HG03159 (cell line): ENCODE results near the gene PRKAR2A.
"Not testable (repeated sequence)": the region's sequence is repeated elsewhere in the genome, so short reads cannot be mapped to it uniquely, and the experiment has no call there.

Source experiments
- ATAC-seq: cut with Tn5 transposase; IDR thresholded peaks from one replicate; pipeline ENCODE4 v1.9.1; 2021; ENCODE audit warnings: mild to moderate bottlenecking, moderate library complexity; ENCODE audit not compliant: unreplicated experiment

Gene PRKAR2A

GRCh38 chr3:48837163-48837562, 10.5 kb downstream of the PRKAR2A start:
- ATAC-seq, result no peak

GRCh38 chr3:48835650-48836366, 11.9 kb downstream of the PRKAR2A start:
- ATAC-seq, result no peak

DNA sequence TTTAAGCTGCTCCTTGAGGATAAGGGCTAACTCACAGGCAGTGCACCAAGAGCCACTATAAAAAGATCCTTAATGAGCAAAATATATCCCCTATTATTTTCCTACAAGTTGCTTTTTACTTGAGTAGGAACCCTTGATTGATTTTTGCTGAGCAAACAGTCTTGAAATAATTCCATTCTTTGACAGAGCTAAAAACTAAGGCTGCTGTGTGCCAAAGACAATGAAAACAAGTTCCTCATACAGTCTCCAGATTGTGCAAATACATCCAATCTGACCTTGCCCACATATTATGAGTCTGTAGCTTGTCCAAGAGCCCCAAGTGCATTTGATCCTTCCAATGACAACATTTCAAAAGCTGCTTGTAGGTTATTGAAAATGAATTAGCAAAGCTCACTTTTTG, 15.0 kb downstream of the PRKAR2A start:
- no peak for ATAC-seq

DNA sequence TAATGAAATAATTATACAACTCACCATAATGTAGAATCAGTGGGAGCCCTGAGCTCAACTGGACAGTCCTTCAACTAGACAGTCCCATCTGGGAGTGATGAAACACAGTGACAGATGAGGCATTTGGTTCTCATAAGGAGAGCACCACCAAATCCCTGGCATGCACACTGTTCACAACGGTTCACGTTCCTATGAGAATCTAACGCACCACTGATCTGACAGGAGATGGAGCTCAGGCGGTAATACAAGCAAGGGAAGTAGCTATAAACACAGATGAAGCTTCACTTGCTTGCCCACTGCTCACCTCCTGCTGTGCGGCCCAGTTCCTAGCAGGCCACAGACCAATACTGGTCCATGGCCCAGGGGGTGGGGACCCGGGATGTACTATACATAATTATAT, 17.0 kb downstream of the PRKAR2A start:
- no peak for ATAC-seq

DNA sequence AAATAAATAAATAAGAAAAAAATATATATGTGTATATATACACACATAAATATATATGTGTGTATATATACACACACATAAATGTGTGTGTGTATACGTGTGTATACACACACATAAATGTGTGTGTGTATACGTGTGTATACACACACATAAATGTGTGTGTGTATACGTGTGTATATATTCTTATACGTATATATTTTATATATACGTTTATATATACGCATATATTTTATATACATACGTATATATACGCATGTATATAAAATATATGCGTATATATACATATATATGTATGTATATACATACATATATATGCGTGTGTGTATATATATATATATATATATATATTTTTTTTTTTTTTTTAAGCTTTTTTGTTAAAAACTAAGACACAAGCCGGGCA, 18.1 kb downstream of the PRKAR2A start:
- not testable (repeated sequence) for ATAC-seq

DNA sequence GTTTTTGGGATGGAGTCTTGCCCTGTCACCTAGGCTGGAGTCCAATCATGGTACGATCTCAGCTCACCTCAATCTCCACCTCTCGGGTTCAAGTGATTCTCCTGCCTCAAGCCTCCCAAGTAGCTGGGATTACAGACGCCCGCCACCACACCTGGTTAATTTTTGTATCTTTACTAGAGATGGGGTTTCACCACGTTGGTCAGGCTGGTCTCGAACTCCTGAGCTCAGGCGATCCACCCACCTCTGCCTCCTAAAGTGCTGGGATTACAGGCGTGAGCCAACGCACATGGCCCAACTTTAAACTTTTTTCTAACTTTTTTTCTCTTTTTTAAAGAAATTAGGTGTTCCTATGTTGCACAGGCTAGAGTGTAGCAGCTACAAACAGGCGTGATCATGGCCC, 19.8 kb downstream of the PRKAR2A start:
- ATAC-seq, result not testable (repeated sequence)

- ATAC-seq, result no peak
These were observed 21.2 kb downstream of the PRKAR2A start for GRCh38 chr3:48826451-48826850.

DNA sequence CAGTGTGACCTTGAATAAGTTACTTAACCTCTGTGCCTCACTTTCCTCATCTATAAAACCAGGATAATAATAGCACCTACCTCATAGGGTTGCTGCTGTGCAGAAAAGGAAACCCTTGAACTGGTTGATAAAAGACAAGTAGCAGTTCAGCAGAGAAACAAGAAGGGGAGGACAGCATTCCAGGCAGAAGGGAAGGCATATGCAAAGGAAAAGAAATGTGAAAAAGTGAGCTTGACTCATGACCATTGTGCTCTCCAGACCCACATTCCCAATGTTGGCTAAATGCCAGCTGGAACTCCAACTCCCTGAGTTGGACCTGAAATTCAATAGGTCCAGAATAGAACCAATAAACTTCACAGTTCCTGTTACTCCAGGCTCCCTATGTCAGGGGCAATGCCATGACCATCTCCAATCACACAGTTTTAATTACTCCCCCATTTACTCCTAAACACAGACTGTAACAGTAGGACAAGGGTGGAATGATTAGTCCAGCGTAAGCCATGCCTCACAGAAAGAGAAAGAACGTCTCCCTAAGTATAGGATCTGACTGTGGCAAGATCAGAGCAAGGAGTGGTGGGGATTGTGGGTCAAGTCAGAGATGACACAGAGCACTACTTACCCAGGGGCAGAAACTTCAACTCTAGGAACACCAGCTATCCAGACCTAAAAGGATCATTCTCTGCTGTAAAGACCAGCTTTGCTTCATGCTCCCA, 26.9 kb downstream of the PRKAR2A start:
- no peak for ATAC-seq

DNA sequence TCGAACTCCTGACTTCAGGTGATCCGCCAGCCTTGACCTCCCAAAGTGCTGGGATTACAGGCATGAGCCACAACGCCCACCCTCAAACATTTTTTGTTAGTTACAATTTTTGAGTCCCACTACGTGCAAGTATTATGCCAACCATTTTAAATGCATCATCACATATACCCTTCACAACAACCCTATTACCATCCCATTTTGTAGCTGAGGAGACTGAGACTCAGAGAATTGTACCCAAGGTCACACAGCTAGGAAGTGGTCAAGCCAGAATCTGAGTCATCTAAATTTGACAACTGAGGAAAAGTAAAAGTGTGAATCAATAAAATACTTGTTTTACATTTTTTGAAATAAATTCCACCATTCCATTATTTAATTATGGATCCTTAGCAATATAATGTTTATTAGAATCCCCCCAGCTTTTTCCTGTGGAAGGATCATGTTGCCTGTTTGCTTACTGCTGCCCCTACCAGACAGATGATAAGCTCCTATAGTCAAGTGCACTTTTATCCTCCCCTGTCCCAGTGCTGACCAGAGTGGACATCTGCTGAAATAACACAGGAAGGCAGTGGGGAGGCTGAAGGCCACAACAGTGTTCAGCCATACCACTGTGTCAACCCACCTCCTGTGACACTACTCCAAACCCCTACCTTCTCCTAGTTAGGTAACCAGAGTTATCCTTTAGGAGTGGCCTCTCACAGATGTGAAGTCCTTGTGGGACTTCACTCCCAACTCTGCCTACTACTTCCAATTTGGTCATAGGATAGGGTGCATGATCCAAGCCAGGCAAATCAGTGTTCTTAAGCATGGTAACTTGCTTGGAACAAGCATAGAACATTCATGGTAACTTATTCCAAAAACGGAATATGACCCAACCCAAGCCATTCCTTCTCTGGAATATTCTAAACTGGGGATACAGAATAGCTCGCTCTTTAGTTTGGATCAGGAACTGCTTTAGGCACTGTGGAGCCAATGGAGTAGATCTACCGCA, 28.1 kb downstream of the PRKAR2A start:
- no peak for ATAC-seq

DNA sequence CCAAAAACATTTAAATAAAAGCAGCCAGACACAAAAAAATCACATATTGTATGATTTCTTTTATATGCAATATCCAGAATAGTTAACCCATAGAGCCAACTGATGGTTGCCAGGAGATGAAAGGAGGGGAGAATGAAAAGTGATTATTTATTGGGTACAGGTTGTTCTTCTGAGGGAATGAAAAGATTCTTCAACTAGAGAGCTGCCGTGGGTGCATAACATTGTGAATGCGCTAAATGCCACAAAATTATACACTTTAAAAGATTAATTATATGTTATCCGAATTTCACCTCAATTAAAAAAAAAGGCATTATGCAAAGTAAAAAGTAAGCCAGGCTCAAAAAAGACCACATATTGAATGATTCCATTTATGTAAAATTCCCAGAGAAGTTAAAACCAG, 36.1 kb downstream of the PRKAR2A start:
- no peak for ATAC-seq

DNA sequence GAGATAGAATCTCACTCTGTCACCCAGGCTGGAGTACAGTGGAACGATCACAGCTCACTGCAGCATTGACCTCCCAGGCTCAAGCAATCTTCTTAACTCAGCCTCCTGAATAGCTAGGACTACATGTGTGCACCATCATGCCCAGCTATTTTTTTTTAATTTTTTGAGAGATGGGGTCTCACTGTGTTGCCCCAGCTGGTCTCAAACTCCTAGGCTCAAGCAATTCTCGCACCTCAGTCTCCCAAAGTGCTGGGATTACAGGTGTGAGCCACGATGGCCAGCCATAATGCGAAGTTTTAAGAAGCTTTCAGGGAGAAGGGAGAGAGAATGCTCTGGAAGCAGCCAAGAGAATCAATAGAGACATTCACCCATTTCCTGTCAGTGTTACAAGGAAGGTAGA, 42.7 kb downstream of the PRKAR2A start:
- no peak for ATAC-seq

DNA sequence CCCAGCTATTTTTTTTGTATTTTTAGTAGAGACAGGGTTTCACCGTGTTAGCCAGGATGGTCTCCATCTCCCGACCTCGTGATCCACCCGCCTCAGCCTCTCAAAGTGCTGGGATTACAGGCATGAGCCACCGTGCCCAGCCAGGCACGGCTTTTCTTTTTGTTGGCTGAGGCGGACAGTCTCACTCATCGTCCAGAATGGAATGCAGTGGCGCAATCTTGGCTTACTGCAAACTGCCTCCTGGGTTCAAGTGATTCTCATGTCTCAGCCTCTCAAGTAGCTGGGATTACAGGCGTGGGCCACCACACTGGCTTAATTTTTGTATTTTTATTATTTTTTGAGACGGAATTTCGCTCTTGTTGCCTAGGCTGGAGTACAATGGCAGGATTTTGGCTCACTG, 46.8 kb downstream of the PRKAR2A start:
- not testable (repeated sequence) for ATAC-seq

- no peak for ATAC-seq
These were observed 48.7 kb downstream of the PRKAR2A start for GRCh38 chr3:48798998-48799397.

DNA sequence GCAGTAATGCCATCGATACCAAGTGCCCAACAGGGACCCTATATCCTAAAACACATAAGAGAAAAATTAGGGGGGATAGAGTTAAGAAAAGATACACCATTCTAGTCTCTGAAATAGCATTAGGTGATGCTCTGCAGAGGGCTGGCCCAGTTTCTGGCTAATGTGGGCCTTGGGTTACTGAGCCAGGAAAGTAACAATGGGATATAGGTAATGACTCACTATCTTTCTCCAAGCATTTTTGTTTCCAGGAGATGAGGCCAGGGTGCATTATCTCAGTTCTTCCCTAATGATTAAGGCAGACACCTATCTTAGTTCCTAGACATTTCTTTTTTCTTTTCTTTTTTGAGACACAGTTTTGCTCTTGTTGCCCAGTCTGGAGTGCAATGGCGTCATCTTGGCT, 50.0 kb downstream of the PRKAR2A start:
- ATAC-seq, result no peak

GRCh38 chr3:48795997-48796732, 51.5 kb downstream of the PRKAR2A start:
- ATAC-seq, result no peak

DNA sequence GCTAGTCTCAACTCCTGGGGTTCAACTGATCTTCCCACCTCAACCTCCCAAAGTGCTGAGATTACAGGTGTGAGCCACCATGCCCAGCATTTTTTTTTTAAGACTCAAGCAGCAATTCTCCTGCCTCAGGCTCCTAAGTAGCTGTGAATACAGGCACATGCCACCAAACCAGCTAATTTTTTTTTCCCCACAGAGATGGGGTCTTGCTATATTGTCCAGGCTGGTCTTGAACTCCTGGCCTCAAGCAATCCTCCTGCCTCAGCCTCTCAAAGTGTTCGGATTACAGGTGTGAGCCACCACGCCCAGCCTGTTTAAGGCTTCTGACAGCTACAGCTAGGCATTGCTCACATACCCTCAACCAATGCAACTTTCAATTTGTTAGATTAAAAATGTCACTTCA, 54.2 kb downstream of the PRKAR2A start:
- ATAC-seq, result not testable (repeated sequence)

GRCh38 chr3:48789665-48790064, 58.0 kb downstream of the PRKAR2A start:
- no peak for ATAC-seq

DNA sequence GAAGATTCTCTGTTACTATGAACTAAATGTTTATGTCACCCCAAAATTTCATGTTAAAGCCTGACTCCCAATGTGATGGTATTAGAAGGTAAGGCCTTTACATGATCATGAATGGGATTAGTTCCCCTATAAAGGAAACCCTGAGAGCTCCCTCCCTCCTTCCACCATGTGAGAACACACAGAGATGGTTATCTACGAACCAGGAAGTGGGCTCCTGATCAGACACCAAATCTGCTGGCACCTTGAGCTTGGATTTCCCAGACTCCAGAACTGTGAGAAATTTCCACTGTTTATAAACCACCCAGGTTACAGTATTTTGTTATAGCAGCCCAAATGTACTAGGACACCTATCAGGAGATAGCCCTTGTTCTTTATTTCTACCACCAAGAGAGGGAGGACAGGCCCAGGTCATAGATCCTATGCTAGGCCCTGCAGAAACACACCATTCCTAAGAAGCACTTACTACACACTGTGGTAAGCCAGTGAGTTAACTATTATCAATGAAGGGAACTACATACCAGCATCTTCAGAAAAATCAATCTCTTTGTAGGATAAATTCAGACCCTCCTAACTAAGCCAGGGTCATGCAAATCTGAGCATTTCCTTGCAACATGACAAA, 59.0 kb downstream of the PRKAR2A start:
- ATAC-seq, result no peak

DNA sequence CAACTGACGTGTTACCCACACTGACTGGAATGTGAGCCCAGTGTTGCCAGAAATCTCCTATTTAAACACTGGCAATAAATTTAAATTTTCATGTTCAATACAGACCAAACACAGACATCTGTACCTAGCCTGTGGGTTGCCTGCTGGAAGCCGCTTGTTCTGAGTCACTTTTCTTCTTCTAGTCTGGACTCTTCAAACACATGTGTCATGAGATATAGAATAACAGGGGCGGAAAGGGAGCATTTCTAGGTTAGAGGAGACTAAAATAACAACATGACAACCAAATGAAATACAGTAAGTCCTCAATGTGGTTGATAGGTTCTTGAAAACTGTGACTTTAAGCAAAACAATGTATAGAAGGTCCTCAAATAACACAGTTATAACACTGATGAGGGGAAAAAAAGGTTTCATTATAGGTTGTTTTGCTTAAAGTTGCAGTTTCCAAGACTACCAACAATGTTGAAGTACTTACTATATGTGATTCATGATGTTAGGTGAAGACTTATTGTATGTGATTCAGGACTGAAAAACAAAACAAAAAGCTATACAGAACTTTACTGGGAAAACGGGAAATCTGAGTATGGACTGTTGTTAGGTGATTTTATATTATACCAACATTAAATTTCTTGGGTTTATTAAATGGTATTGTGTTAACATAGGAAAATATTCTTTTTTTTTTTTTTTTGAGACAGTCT, 63.1 kb downstream of the PRKAR2A start:
- ATAC-seq, result no peak

DNA sequence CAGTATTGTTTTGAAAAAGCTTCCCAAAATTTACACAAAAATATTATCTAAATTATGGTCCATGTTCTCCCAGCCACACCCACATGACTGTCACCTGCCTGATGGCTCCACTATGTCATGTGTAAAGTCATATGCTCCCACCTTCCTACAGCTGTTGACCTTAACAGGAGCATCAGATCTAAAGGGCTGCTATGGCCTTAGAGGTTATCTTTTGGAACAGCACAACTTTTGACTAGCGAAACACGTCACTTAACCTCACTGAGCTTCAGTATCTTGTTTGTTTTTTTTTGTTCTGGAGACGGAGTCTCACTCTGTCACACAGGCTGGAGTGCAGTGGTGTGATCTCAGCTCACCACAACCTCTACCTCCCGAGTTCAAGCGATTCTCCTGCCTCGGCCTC, 64.4 kb downstream of the PRKAR2A start:
- ATAC-seq, result no peak
